GM12872 (cell line): Measurements from ENCODE around the gene MGLL.

Source experiments
- TF ChIP-seq, protein P1 (sequence below): IDR thresholded peaks from 3 replicates; pipeline ENCODE4 v1.5.1; 2011; ENCODE audit warnings: low read depth, mild to moderate bottlenecking, low read length, moderate library complexity; ENCODE audit not compliant: insufficient read depth

The MGLL gene

DNA sequence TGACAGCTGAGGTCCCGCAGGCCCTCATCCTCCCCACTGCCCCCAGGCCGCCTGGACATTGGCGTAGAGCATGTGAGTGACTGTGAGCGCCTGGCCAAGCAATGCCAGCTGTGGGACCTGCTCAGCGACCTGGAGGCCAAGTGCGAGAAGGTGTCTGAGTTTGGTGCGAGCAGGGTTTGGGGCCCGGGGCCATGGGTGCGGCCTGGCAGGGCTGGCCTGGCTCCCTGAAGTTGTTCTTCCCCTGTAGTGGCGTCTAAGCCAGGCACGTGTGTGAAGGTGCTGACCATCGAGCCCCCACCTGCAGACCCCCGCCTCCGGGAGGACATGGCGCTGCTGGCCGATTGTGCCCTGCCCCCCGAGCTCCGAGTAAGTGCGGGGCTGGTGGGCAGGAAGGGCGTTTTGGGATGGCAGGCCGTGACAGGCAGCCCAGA lies 145.4 kb downstream of the MGLL start:
- TF ChIP-seq, protein P1, sequence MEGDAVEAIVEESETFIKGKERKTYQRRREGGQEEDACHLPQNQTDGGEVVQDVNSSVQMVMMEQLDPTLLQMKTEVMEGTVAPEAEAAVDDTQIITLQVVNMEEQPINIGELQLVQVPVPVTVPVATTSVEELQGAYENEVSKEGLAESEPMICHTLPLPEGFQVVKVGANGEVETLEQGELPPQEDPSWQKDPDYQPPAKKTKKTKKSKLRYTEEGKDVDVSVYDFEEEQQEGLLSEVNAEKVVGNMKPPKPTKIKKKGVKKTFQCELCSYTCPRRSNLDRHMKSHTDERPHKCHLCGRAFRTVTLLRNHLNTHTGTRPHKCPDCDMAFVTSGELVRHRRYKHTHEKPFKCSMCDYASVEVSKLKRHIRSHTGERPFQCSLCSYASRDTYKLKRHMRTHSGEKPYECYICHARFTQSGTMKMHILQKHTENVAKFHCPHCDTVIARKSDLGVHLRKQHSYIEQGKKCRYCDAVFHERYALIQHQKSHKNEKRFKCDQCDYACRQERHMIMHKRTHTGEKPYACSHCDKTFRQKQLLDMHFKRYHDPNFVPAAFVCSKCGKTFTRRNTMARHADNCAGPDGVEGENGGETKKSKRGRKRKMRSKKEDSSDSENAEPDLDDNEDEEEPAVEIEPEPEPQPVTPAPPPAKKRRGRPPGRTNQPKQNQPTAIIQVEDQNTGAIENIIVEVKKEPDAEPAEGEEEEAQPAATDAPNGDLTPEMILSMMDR, result no peak

DNA sequence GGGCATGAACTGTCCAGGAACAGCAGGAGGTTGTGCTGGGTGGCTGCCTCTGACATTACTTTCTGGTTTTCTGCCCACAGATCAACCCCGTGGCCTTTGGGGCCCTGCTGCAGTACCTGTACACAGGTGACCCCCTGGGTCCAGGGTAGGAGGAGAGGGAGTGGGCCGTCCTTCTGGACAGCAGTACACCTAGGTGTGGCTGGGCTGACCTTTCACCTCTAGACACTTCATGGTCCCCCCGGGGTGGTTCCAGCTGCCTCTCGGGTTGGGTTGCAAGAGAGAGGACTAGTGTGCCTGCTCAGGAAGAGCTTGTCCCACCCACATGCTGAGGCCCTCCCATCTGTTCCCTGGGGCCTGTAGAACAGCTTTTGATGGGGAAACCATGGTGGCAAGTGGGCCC lies 145.9 kb downstream of the MGLL start:
- TF ChIP-seq, protein P1, result no peak

DNA sequence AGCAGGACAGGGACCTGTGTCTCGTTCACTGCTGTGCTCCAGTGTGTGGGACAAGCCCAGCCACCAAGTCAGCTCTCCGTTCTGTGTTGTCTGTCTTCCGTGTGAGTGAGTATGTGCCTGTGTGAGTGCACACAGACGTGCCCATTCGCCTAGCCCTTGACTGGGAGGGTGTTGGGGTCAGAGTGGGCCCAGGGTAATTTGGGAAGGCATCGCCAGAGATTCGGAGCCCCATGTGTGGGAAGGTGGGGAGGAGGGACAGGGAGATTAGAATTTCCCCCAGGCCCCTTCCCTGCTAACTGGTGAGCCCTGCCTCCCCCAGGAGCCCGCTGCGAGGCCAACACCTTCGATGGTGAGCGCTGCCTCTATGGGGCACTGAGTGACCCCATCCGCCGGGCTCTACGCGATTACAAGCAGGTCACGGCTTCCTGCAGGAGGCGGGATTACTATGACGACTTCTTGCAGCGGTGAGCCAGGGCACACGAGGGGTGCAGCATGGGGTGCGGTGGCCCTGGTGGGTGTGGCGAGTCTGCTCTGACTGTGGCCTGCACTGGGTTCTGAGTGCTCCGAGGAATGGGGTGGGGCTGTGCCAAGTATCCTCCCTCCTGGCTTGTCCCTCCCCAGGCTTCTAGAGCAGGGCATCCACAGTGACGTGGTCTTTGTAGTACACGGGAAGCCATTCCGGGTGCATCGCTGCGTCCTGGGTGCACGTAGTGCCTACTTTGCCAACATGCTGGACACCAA lies 146.5 kb downstream of the MGLL start:
- TF ChIP-seq, protein P1, result no peak

DNA sequence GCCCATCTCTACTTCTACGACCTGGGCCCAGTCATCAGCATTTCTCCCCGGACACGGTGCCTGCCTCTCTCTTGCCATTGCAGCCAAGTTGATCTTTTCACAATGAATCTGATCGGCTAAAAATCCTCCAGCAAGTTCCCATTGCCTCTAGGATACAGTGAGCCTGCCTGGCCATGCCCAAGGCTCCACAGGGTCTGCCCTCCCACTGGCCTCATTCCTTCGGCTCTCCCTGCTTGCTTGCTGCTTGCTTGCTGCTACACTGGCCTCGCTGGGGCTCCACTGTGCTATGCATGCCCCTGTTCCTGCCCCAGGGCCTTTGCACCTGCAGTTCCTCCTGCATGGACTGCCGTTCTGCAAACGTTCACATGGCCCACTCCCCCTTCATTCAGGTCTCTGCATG lies 147.5 kb downstream of the MGLL start:
- TF ChIP-seq, protein P1, result no peak

DNA sequence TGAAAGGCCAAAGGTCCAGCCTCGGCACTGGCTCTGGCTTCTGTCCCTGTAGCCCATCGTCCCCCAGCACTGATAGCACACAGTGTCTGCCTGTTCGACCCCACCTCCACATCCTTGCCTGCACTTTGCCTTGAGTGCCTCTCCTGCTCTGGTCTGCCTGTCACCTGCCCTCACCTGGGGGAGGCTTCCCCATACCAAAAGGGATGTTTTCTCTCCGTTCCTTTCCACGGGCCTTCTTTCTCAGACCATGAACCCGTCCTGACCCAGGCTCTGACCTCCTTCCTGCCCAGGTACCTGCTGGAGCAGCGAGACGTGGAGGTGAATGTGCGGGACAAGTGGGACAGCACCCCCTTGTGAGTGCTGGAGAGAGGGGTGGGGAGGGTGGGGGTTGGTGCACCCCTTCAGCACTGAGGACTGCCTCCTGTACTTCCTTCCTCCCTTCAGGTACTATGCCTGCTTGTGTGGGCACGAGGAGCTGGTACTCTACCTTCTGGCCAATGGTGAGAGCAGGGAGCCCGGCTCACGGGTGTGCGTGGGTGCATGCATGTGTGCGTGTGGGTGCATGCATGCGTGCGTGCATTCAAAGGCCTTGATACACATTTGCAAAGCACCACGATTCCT lies 148.1 kb downstream of the MGLL start:
- TF ChIP-seq, protein P1, result no peak

DNA sequence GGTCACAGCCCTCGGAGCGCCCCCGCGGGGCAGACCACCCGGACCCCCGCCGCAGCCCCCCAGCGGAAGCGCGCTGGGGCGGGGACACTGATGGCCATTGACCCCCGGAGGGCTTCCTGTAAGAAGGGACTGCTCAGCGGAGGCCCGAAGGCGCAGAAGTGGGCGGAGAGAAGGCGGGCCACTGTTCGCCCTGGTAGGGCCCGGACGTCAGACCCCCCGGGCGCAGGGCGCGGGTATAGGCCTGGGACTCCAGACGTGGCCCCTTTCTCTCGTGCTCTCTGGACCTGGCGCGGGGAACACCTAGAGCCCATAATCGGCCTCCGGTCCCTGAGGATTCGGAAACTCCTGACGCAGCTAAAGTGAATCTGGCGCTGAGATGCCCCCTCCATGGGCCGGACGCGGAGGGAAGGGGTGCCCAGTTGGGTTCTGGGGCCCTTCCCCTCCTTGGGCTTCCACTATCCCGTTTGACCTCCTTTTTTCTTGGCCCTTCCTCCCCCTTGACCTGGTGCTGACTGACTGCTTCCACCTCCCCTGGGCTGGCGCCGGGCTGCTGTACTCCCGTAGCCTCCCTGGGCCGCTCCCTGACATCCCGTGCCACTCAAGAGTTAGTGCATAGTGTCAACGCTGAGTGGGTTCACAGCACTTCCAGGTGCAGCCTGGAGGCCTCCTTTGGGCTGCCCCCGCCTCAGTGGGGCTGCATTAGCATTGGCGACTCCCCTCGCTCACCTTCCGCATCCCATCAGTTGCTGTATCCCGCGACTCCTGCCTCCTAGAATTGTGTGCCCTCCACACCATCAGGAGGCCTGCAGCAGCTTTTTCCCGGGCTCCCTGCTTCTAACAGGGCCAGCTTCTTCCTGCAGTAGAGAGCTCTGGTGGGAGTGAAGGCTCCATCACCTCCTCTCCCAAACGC lies 148.9 kb downstream of the MGLL start:
- TF ChIP-seq, protein P1, result no peak
